A549 (cell line): ENCODE results near the gene KRT17. TPM values are rescaled to one million over a fixed set of nuclear protein-coding genes. Genes with fewer than 3 reads are reported as not detected.
"Not testable (repeated sequence)": the region's sequence is repeated elsewhere in the genome, so short reads cannot be mapped to it uniquely, and the experiment has no call there.

Experiments used
- ATAC-seq, 2 experiments: fragments of 200-7000 bp in 1 of 2; fragments of >200 bp in 1 of 2; cut with Nextera tagmentation in 1 of 2; cut with Tn5 transposase in 1 of 2; 3 replicates each; pipeline versions ENCODE4 v1.8.0 to v1.9.1; 2018 to 2020; ENCODE audit warnings: mild to moderate bottlenecking in 1 of 2, moderate library complexity in 1 of 2
- CTCF ChIA-PET: fragments of 300-600 bp; sonication (Branson Sonifier 250); formaldehyde crosslinking; extraction: SDS; loops from one replicate; lab custom pipeline; 2021; ENCODE audit warnings: antibody characterized with exemption, inconsistent platforms; lab: Yijun Ruan, JAX
- POLR2A ChIA-PET: fragments of 350-600 bp; formaldehyde crosslinking; extraction: SDS; loops from one replicate; lab custom pipeline; 2021; ENCODE audit warnings: antibody characterized with exemption, inconsistent platforms; lab: Yijun Ruan, JAX
- DNase-seq, 2 experiments: peaks; one replicate each; pipeline versions ENCODE4 v3.0.0 to v3.0.0-alpha.2; 2011 to 2016; ENCODE audit warnings: low read depth in 1 of 2, low spot score in 1 of 2
- FAIRE-seq: peaks from 2 replicates; lab custom pipeline; 2011; peaks lifted over from hg19 to GRCh38; lab: Jason Lieb, UNC
- H3K27ac ChIP-seq, 2 experiments: fragments of >200 bp; sonication (Bioruptor Twin); formaldehyde crosslinking; 3 replicates each; pipeline ENCODE4 v1.5.1; 2016 to 2017
- H3K4me1 ChIP-seq: fragments of >200 bp; sonication (Bioruptor Twin); formaldehyde crosslinking; 3 replicates; pipeline ENCODE4 v1.6.1; 2016
- H3K4me2 ChIP-seq: fragments of >200 bp; sonication (Bioruptor Twin); formaldehyde crosslinking; 3 replicates; pipeline ENCODE4 v1.6.1; 2016
- H3K4me3 ChIP-seq: fragments of >200 bp; sonication (Bioruptor Twin); formaldehyde crosslinking; 3 replicates; pipeline ENCODE4 v1.5.1; 2016
- H3K9me3 ChIP-seq: fragments of >200 bp; sonication (Bioruptor Twin); formaldehyde crosslinking; 3 replicates; pipeline ENCODE4 v1.6.1; 2016
- CBX8 ChIP-seq: fragments of 200-600 bp; sonication (generic); IDR thresholded peaks from 2 replicates; pipeline ENCODE4 v1.6.1; 2016
- CEBPB ChIP-seq, 2 experiments: fragments of >200 bp in 1 of 2; sonication (Bioruptor Twin) in 1 of 2; formaldehyde crosslinking in 1 of 2; IDR thresholded peaks; 2 replicates each; pipeline ENCODE4 v1.6.1; 2012 to 2016
- CHD2 ChIP-seq: fragments of 150-350 bp; IDR thresholded peaks from 2 replicates; pipeline ENCODE4 v1.6.1; 2014; ENCODE audit warnings: low read length; ENCODE audit not compliant: partially characterized antibody
- CHD4 ChIP-seq: fragments of 200-600 bp; sonication (generic); IDR thresholded peaks from 2 replicates; pipeline ENCODE4 v1.6.1; 2016; ENCODE audit warnings: antibody characterized with exemption, mild to moderate bottlenecking, borderline replicate concordance
- E2F6 ChIP-seq: IDR thresholded peaks from 2 replicates; pipeline ENCODE4 v1.6.1; 2012; ENCODE audit warnings: low read depth, borderline replicate concordance
- ELK1 ChIP-seq: fragments of 150-350 bp; IDR thresholded peaks from 2 replicates; pipeline ENCODE4 v1.6.1; 2014; ENCODE audit warnings: low read depth, mild to moderate bottlenecking, low read length
- FOSL2 ChIP-seq, 2 experiments: fragments of 450-650 bp in 1 of 2; fragments of >200 bp in 1 of 2; sonication (Bioruptor Twin) in 1 of 2; formaldehyde crosslinking; IDR thresholded peaks; 2 replicates each; pipeline versions ENCODE4 v1.5.0 to v1.6.1; 2016 to 2020; ENCODE audit warnings: mild to moderate bottlenecking in 1 of 2, moderate library complexity in 1 of 2
- HOXB13 ChIP-seq: fragments of 250-450 bp; sonication (Bioruptor Pico); IDR thresholded peaks from 2 replicates; pipeline ENCODE4 v1.5.0; 2020; ENCODE audit warnings: low read depth, mild to moderate bottlenecking, moderate library complexity
- MYC ChIP-seq: IDR thresholded peaks from 2 replicates; pipeline ENCODE4 v1.6.1; 2012; ENCODE audit warnings: mild to moderate bottlenecking, inconsistent platforms, low read length, improper control_type of control experiment, borderline replicate concordance
- PBX3 ChIP-seq: IDR thresholded peaks from 2 replicates; pipeline ENCODE4 v1.6.1; 2012
- POLR2A ChIP-seq: IDR thresholded peaks from 2 replicates; pipeline ENCODE4 v1.6.1; 2012; ENCODE audit warnings: mild to moderate bottlenecking, low read length
- RARB ChIP-seq: fragments of 250-450 bp; sonication (Bioruptor Pico); IDR thresholded peaks from 2 replicates; pipeline ENCODE4 v1.8.0; 2021; ENCODE audit warnings: mild to moderate bottlenecking, moderate library complexity
- RCOR1 ChIP-seq: fragments of 150-350 bp; IDR thresholded peaks from 2 replicates; pipeline ENCODE4 v1.6.1; 2014; ENCODE audit warnings: antibody characterized with exemption, low read length, low read depth
- RFX5 ChIP-seq: fragments of 450-650 bp; IDR thresholded peaks from 2 replicates; pipeline ENCODE4 v1.7.1; 2014; ENCODE audit warnings: antibody characterized with exemption, mild to moderate bottlenecking, moderate library complexity
- SMC3 ChIP-seq: fragments of >200 bp; sonication (Bioruptor Twin); formaldehyde crosslinking; IDR thresholded peaks from 3 replicates; pipeline ENCODE4 v1.6.1; 2018; ENCODE audit warnings: inconsistent platforms
- TFCP2L1 ChIP-seq: fragments of 250-450 bp; sonication (Bioruptor Pico); IDR thresholded peaks from 2 replicates; pipeline ENCODE4 v1.5.0; 2021; ENCODE audit warnings: mild to moderate bottlenecking
- ZFP36 ChIP-seq: fragments of 450-650 bp; IDR thresholded peaks from 2 replicates; pipeline ENCODE4 v1.6.1; 2014; ENCODE audit warnings: borderline replicate concordance; ENCODE audit not compliant: partially characterized antibody
- WGBS: methylation state at CpG from one replicate; pipeline ENCODE4 v1.1.6; 2017; ENCODE audit errors: missing lambda C conversion rate; 5-methylcytosine and 5-hydroxymethylcytosine counted together
- polyA plus RNA-seq, 4 experiments: library from polyadenylated mRNA; depleted of rRNA in 3 of 4; stranded (reverse); fragments of >200 nt; fragmentation: RNase III in 1 of 4; extraction: RNeasy Plus Mini Kit Qiagen cat#74134 plus additional on column Dnase treatment in 1 of 4; gene quantifications; 2 replicates in 3 of 4; 3 replicates in 1 of 4; pipeline ENCODE4 v1.2.3, GENCODE V29; 2011 to 2017
- TF ChIP-seq, protein P1 (sequence below): fragments of >200 bp; sonication (Bioruptor Twin); formaldehyde crosslinking; IDR thresholded peaks from 2 replicates; pipeline ENCODE4 v1.6.1; 2016
- TF ChIP-seq, protein P2 (sequence below): IDR thresholded peaks from 2 replicates; pipeline ENCODE4 v1.6.1; 2012
- TF ChIP-seq, protein P3 (sequence below): fragments of 450-650 bp; IDR thresholded peaks from 2 replicates; pipeline ENCODE4 v1.6.1; 2014; ENCODE audit warnings: antibody characterized with exemption

KRT17 gene
- polyA plus RNA-seq, 2 of the 4 experiments (the other 2 are of a cell fraction): 0.43 to 1.2 TPM

GRCh38 chr17:41586863-41587495 is 37.4 kb downstream of the KRT17 start, which contains the start of gene KRT14:
TSS of gene KRT14 (minus strand) at chr17:41586895. CDS start at chr17:41586834, 61 bp downstream.
- no peak for FAIRE-seq
- ChIA-PET CTCF (interaction anchor here (1.0 to 7.4 kb wide), 5 partner anchors 8 to 76 kb away, joined by 3 to 54 read pairs (median 5); no protein-coding TSS in a partner anchor), POLR2A (no interaction called here)
- ATAC-seq: no peak
- H3K4me1 ChIP-seq: no peaks in the 10 kb centered on the region
- no peak within 1 kb of the TSS for H3K27ac ChIP-seq
- WGBS: 60% methylated on average over 15 of the region's 15 CpGs
- H3K4me3 ChIP-seq: no peak within 1 kb of the TSS
- no peak for TF ChIP-seq E2F6
- no peak for TF ChIP-seq MYC
- no peak for TF ChIP-seq CHD4
- TF ChIP-seq RCOR1: no peak
- TF ChIP-seq TFCP2L1 (CRISPR knock-in tag): no peak
- no peak for TF ChIP-seq PBX3
- TF ChIP-seq CEBPB (IDR thresholded peaks at IDR 0.05): no peak
- TF ChIP-seq CHD2: no peak
- no peak for TF ChIP-seq ELK1
- no peak for TF ChIP-seq ZFP36
- TF ChIP-seq POLR2A: no peak
- no peak within 1 kb of the TSS for H3K4me2 ChIP-seq
- DNase-seq: no peak
- H3K9me3 ChIP-seq: no peaks in the 10 kb centered on the region

DNA sequence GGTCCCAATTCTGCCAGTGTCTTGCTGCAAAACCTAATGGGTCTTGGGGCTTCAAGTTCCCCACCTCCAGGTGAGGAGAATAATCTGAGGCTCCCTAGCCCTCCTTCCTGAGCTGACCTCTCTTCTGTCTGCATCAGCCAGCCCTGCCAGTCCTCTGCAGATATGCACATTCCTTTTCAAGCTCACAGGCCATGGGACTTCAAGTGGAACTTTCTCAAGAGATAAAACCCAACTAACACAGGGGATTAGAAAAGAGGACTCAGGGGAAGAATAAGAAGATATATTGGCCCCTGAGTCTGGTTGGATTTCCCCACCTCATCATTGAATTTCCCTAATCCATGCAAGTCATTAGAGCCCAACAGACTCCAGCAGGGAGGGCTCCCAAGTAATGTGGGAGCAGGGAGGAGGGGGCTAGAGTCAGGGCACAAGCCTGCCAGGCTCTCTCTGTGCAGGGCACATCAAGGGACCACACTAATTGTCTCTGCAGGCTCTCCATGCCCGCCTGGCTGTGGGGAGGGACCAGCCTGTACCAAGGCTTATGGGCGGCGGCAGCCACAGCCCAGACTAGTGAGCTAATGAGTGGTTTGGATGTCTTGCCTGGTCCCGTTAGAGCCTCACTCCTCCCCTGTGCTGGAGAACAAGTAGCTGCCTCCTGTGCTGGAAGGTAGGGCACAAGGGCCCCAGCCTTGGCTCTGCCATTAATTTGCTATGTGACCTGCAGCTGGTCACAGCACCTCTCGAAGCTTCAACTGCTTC is 38.9 kb downstream of the KRT17 start:
- FAIRE-seq (no peak), ATAC-seq (peak in 1 of 2 experiments; percentile 18; a peak in 1 of 6 replicates), DNase-seq (no peak)
- Histone ChIP-seq H3K27ac (no peak overlapping the region), H3K4me3 (no peak overlapping the region), H3K4me2 (no peak overlapping the region), H3K4me1 (no peaks in the 10 kb centered on the region), H3K9me3 (no peaks in the 10 kb centered on the region)
- ChIA-PET POLR2A (no interaction called here), CTCF (interaction anchor here (7.2 to 7.4 kb wide), 2 partner anchors 36 to 63 kb away, joined by 49 to 54 read pairs; no protein-coding TSS in a partner anchor)
- WGBS: 53% methylated on average over 3 of the region's 5 CpGs
- no peak for TF ChIP-seq ZFP36
- TF ChIP-seq CEBPB (IDR thresholded peaks at IDR 0.05): no peak
- no peak for TF ChIP-seq SMC3
- TF ChIP-seq HOXB13 (CRISPR knock-in tag): no peak
- no peak for TF ChIP-seq FOSL2 (IDR thresholded peaks at IDR 0.05)
- no peak for TF ChIP-seq FOSL2 (CRISPR knock-in tag; IDR thresholded peaks at IDR 0.05)
- TF ChIP-seq CBX8: no peak
- TF ChIP-seq, protein P1, sequence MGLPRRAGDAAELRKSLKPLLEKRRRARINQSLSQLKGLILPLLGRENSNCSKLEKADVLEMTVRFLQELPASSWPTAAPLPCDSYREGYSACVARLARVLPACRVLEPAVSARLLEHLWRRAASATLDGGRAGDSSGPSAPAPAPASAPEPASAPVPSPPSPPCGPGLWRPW: no peak
- TF ChIP-seq, protein P2, sequence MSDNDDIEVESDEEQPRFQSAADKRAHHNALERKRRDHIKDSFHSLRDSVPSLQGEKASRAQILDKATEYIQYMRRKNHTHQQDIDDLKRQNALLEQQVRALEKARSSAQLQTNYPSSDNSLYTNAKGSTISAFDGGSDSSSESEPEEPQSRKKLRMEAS: no peak
- TF ChIP-seq RARB: no peak
- no peak for TF ChIP-seq TFCP2L1 (CRISPR knock-in tag)
- TF ChIP-seq, protein P3, sequence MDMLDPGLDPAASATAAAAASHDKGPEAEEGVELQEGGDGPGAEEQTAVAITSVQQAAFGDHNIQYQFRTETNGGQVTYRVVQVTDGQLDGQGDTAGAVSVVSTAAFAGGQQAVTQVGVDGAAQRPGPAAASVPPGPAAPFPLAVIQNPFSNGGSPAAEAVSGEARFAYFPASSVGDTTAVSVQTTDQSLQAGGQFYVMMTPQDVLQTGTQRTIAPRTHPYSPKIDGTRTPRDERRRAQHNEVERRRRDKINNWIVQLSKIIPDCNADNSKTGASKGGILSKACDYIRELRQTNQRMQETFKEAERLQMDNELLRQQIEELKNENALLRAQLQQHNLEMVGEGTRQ: no peak
- TF ChIP-seq RFX5: no peak

DNA sequence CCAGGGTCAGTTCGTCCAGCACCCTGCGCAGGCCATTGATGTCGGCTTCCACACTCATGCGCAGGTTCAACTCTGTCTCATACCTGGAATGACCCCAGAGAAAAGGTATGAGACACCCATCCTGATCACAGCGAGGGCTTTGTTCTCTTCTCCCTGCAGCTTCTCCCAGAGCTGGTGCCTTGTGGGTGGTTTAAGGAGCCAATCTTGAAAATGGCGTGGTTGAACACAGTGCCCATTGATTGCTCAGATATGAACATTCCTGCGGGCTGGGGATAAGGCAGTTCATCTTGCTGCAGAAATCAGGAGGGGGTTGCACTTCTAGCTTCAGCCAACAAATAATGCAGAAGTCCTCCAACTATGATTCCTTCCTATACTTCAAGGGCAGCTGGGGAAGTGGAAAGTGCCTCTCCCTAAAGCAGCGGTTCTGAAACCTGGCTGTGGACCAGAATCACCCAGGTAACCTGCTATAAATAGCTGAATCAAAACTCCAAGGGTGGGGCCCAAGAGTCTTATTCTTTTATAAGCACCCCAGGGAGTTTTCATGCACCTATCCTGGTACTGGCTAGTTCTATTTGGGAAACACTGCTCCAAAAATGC is 39.9 kb downstream of the KRT17 start:
- H3K4me2 ChIP-seq, DNase-seq, FAIRE-seq, H3K4me3 ChIP-seq, ATAC-seq, H3K27ac ChIP-seq, H3K4me1 ChIP-seq, POLR2A ChIA-PET, H3K9me3 ChIP-seq: not testable (repeated sequence)
- CTCF ChIA-PET: interaction anchor here (0.6 to 7.4 kb wide), 4 partner anchors 35 to 644 kb away, joined by 3 to 54 read pairs (median 26); no protein-coding TSS in a partner anchor
- 73% methylated on average over 8 of the region's 8 CpGs for WGBS
